GM12872 (cell line): ENCODE data around the gene HPS1.

Experiments used
- TF ChIP-seq, protein P1 (sequence below): IDR thresholded peaks from 3 replicates; pipeline ENCODE4 v1.5.1; 2011; ENCODE audit warnings: low read depth, mild to moderate bottlenecking, low read length, moderate library complexity; ENCODE audit not compliant: insufficient read depth

The HPS1 gene

DNA sequence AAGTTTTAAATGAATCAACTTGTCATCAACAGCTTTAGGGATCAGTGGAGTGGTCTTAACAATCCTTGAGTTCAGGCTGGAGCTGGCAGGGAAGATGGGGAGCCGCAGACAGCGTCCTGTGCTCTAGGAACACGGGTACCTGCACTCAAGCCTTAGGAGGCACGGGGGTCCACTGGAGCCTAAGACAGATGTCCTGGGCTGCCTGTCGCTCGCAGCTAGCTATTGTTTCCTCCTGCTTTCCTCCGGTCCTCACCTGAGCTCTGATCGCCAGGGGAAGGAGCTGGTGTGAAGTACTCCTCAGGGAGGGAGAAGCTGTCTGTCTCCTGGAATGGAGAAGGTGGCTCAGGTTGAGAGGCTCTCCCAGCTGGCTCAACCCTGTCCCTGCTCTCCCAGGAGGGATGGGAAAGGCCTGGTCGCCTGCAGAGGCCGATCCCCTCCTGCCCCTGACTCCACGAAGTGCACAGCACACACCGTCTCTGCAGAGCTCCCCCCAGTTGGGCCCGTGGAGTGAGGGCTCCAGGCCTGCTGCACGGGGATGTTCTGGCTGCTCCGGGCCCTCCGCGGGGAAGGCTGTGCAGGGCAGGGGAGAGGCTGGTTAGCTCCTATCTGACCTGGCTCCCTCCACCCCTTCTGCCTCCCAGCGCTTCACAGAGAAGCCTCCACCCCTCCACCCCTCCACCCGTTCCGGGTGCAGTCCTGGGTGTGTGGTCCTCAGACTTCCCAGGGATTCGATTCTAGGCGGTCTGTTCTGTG, 17.2 kb downstream of the HPS1 start:
- TF ChIP-seq, protein P1, sequence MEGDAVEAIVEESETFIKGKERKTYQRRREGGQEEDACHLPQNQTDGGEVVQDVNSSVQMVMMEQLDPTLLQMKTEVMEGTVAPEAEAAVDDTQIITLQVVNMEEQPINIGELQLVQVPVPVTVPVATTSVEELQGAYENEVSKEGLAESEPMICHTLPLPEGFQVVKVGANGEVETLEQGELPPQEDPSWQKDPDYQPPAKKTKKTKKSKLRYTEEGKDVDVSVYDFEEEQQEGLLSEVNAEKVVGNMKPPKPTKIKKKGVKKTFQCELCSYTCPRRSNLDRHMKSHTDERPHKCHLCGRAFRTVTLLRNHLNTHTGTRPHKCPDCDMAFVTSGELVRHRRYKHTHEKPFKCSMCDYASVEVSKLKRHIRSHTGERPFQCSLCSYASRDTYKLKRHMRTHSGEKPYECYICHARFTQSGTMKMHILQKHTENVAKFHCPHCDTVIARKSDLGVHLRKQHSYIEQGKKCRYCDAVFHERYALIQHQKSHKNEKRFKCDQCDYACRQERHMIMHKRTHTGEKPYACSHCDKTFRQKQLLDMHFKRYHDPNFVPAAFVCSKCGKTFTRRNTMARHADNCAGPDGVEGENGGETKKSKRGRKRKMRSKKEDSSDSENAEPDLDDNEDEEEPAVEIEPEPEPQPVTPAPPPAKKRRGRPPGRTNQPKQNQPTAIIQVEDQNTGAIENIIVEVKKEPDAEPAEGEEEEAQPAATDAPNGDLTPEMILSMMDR = no peak

DNA sequence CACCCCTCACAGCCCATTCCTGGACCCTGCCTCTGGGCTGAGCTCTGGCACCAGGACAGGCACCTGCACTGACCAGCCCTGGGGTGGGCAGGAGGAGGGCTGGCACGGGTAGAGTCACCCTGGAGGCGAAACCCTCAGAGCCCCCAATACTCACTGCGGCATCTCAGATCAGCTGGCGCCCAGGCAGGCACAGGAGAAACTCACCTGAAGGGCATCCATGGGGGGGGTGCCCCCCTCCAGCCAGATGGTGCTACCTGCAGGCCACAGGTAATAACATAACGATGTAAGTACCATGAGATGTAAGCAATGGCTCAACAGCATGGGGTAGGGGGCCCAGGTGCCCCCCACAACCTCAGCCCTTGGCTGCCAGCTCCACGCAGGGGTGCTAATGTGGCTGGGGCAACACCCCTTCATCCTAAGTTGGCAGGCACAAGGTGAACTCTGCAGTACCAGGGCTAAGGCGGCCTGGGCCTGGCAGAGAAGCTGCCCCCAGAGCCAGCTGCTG, 19.7 kb downstream of the HPS1 start:
- TF ChIP-seq, protein P1 = no peak

DNA sequence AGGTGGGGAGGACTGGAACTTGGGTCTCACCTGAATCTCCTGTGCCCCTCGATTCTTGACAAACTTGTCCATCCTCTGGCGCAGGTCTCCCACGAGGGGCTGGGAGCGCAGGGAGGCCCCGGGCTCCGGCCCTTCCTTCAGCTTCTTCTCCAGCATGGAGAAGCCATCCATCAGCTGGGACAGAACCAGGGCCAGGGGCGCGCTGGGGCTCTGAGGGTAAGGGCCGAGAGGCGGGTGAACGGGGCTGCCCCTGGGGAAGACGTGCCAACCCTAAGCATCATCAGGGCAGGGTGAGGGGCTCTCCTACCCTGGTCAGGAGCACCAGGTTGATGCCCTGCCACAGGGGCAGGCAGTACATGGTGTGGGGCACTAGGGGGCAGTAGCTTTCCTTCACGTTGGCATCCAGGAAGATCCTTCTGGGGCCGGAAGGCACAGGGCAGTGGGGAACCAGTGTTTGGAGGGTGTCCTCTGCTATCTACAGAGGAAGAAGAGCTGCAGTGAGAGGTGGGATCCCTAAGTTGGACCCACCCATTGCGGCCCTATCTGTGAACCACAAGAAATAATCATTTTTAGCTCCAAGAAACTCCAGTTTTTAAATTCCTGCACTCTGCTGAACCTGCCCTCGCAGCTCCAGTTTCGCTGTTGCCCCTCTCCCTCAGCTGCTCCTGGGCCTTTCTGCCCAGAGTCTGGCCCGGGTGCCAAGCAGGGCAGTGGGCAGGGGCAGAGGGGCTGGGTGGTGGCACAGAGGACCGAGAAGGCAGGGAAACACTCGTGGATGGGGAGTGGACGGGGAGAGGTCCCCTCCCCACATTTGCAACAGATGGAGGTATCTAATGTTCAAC, 21.0 kb downstream of the HPS1 start:
- TF ChIP-seq, protein P1 = peak; percentile 95

DNA sequence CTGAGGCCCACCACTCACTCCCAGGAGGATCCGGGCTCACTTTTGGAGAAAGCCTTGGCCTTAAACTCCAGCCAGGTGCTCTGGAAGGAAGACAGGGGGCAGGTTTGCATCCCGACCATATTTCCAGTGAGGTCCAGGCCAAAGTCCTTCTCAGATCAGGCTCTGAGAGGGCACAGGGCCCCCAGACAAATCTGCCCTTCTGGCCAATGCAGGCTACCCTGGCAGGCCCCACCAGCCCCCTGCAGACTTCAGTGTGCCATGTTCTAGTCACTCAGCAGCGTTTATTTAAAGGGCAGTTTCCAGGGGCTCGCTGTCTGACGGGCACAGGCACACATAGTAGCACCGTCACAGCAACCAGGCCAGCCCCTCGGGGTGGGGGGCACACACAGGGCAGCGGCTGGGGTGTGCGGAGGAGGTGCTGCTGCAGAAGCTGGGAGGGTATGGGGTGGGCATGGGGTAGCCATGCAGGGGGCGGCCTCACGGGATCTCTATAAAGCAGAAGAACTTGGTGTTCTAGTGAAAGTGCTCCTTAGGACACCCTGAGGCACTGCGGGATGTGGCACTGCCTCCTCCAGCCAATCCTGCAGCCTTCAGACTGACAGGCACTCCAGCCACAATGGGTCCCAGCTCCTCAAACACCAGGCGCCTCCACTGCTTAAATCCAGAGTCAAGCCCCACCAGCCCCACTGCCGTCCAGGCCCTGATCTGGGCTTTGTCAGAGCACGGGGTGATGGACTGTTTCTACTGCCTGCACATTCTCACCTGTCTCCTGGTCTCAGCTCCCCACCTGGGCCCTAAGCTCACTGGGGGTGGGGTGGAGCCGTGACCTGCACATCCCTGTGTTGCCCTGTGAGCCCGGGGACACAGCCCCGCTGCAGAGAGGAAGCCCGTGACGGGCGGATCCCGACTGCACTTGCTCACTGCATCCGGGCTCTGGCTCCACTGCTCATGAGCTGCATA, 22.2 kb downstream of the HPS1 start:
- TF ChIP-seq, protein P1 = no peak

DNA sequence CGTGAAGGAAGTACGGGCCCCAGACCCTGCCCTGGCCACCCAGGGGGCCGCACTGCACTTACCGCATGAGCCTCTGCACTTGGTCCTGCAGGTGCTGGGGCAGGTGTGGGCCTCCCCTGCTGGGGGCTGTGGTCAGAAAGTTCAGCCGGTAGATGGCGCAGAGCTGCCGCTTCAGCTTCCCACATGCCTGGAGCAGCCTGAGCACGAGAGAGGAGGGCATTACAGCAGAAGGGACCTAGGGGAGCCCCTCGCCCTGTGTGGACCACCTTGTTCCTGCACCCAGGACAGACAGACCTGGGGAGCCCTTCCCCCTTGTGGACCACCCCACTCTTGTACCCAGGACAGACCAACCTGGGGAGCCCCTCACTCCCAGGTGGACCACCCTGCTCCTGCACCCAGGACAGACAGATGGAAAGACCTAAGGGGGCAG, 23.0 kb downstream of the HPS1 start:
- TF ChIP-seq, protein P1 = peak; percentile 49

DNA sequence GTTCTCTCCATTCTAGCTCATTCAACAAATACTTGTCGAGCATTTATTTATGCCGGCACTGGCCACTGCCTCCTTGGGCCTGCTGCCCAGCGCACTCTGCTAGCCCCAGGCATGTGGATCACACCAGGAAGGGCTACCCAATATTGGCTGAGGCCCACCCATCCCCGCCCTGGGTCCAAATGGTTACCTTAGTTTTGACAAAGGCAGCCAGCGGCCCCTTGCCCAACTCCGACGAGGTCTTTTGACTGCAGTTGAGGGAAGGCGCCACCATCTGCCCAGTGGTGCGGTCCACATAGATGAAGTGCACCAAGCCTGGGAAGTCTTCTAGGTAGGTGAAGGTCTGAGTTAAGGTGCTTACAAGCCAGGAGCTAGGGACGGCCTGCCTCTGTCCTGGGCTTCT, 24.6 kb downstream of the HPS1 start:
- TF ChIP-seq, protein P1 = no peak
